ENCODE results near the gene SLC35E3.

The SLC35E3 gene

GRCh38 chr12:68781728-68782127 is 35.8 kb downstream of the SLC35E3 start:
- Mint-ChIP-seq H3K4me1 (ENCODE audit: low read depth) (no peaks in the 10 kb centered on the region), H3K27me3 (no peaks in the 10 kb centered on the region), H3K4me3 (no peak overlapping the region), H3K27ac (no peak overlapping the region), H3K9me3 (no peaks in the 10 kb centered on the region), H3K36me3 (ENCODE audit: low read depth) (no peaks in the 10 kb centered on the region)
- no peak for DNase-seq

DNA sequence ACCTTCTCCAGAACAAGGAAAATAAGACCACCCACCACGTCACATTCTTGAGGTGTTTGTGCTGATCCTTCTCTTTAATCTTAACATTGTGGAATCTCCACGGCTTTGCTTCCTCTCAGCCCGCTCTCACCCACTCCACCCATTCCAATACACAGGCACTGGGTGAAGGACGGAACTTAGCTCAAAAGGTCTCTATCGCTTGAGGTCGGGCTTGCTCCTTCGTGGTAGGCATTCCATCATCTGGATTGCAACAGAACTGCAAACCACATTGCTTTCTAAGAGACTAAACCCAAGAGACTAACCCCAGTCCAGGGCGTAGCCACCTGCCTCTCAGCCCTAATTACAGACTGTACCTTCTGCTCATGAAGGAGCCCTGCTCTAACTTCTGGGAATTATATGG is 38.0 kb downstream of the SLC35E3 start:
- H3K27me3 Mint-ChIP-seq = no peaks in the 10 kb centered on the region
- no peak overlapping the region for H3K4me3 Mint-ChIP-seq
- H3K4me1 Mint-ChIP-seq (ENCODE audit: low read depth) = no peaks in the 10 kb centered on the region
- no peak for DNase-seq
- no peaks in the 10 kb centered on the region for H3K9me3 Mint-ChIP-seq
- H3K36me3 Mint-ChIP-seq (ENCODE audit: low read depth) = no peaks in the 10 kb centered on the region
- H3K27ac Mint-ChIP-seq = no peak overlapping the region

DNA sequence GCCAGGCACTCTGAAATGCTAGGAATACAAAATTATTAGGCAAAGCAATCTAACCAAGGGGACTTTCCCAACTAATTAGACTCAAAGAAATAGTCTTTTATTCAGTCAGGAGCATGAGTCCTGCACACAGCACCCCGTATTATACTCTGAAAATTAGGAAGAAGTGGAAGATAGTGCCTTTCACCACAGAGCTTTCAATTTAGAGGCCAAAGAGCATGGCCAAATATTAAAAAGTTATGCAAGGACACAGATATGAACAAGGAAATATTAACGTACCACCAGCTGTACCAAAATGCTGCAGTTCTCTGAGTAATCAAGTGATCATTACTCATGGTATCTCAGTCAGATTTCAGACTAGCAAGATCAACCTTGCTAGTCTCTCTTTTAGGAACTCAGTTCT is 39.4 kb downstream of the SLC35E3 start:
- DNase-seq = no peak
- no peaks in the 10 kb centered on the region for H3K9me3 Mint-ChIP-seq
- no peaks in the 10 kb centered on the region for H3K36me3 Mint-ChIP-seq (ENCODE audit: low read depth)
- H3K27ac Mint-ChIP-seq = no peak overlapping the region
- H3K4me1 Mint-ChIP-seq (ENCODE audit: low read depth) = no peaks in the 10 kb centered on the region
- no peaks in the 10 kb centered on the region for H3K27me3 Mint-ChIP-seq
- no peak overlapping the region for H3K4me3 Mint-ChIP-seq

DNA sequence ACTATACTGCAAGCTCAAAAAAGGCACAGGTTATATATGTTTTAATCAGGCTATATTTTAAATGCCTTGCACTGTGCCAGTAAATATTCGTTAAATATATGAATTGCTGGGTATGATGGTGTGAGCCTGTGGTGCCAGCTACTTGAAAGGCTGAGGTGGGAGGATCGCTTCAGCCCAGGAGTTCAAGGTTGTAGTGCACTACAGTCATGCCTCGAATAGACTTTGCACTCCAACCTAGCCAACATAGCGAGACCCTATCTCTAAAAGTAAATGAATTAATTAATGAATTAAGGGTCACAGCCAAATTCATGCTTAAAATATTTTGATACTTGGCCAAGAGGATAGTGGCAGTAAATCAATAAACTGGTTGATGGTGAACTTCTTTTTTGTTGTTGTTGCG is 39.8 kb downstream of the SLC35E3 start:
- Mint-ChIP-seq H3K4me3 (no peak overlapping the region), H3K27ac (no peak overlapping the region), H3K9me3 (no peaks in the 10 kb centered on the region), H3K36me3 (ENCODE audit: low read depth) (no peaks in the 10 kb centered on the region), H3K27me3 (no peaks in the 10 kb centered on the region), H3K4me1 (ENCODE audit: low read depth) (no peaks in the 10 kb centered on the region)
- DNase-seq = no peak

- no peak overlapping the region for H3K27ac Mint-ChIP-seq
- H3K4me3 Mint-ChIP-seq = no peak overlapping the region
- DNase-seq = no peak
- no peaks in the 10 kb centered on the region for H3K4me1 Mint-ChIP-seq (ENCODE audit: low read depth)
- H3K27me3 Mint-ChIP-seq = no peaks in the 10 kb centered on the region
- H3K9me3 Mint-ChIP-seq = no peaks in the 10 kb centered on the region
- H3K36me3 Mint-ChIP-seq (ENCODE audit: low read depth) = no peaks in the 10 kb centered on the region
Observed at GRCh38 chr12:68786929-68787328, 41.0 kb downstream of the SLC35E3 start.

DNA sequence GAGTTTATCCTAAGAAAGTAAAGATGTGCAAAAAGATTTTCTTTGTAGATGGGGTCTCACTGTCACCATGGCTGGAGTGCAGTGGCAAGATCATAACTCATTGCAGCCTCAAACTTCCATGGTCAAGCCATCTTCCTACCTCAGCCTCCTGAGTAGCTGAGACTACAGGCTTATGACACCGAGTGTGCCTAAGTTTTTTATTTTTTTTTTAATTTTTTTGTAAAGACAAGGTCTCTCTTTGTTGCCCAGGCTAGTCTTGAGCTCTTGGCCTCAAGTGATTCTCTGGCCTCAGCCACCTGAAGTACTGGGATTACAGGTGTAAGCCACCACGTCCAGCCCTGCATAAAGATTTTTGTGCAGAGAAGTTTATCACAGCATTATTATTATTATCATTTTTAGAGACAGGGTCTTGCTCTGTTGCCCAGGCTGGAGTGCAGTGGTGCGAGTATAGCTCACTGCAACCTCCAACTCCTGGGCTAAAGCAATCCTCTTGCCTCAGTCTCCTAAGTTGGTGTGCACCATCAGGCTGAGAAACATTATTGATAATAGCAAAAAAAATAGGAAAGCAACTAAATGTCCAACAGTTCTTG is 42.7 kb downstream of the SLC35E3 start:
- no peaks in the 10 kb centered on the region for H3K9me3 Mint-ChIP-seq

DNA sequence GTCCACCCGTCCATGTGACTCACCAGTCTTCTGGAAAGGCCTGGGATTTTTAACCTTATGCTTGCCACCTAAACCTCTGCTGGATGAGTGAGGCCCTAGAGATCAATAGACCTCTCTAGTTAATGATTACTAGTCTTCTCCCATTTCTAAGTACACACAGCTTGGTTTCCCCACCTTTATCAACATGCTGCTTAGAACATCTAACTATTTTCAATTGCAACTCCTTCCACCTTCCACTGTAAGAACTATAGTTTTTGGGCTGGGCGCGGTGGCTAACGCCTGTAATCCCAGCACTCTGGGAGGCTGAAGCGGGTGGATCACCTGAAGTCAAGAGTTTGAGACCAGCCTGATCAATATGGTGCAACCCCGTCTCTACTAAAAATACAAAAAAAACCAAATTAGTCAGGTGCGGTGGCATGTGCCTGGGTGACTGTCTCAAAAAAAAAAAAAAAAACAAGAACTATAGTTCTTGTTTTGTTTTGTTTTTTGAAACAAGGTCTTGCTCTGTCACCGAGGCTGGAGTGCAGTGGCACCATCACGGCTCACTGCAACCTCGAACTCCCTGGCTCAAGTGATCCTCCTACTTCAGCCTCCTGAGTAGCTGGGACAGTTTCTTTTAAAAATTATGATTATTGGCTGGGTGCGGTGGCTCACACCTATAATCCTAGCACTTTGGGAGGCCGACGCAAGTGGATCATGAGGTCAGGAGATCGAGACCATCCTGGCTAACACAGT is 43.3 kb downstream of the SLC35E3 start:
- no peaks in the 10 kb centered on the region for H3K36me3 Mint-ChIP-seq (ENCODE audit: low read depth)
- H3K9me3 Mint-ChIP-seq = no peaks in the 10 kb centered on the region
- no peak overlapping the region for H3K27ac Mint-ChIP-seq
- no peaks in the 10 kb centered on the region for H3K4me1 Mint-ChIP-seq (ENCODE audit: low read depth)
- H3K4me3 Mint-ChIP-seq = no peak overlapping the region
- DNase-seq = no peak
- H3K27me3 Mint-ChIP-seq = no peaks in the 10 kb centered on the region

More for the DNA sequence above, 42.7 kb downstream of the SLC35E3 start:
- Mint-ChIP-seq H3K27me3 (no peaks in the 10 kb centered on the region), H3K4me1 (ENCODE audit: low read depth) (no peaks in the 10 kb centered on the region), H3K36me3 (ENCODE audit: low read depth) (no peaks in the 10 kb centered on the region), H3K4me3 (no peak overlapping the region), H3K27ac (no peak overlapping the region)
- DNase-seq = no peak

- no peaks in the 10 kb centered on the region for H3K27me3 Mint-ChIP-seq
- H3K4me3 Mint-ChIP-seq = no peak overlapping the region
- no peaks in the 10 kb centered on the region for H3K9me3 Mint-ChIP-seq
- DNase-seq = no peak
- no peaks in the 10 kb centered on the region for H3K36me3 Mint-ChIP-seq (ENCODE audit: low read depth)
- no peaks in the 10 kb centered on the region for H3K4me1 Mint-ChIP-seq (ENCODE audit: low read depth)
- H3K27ac Mint-ChIP-seq = no peak overlapping the region
Observed at GRCh38 chr12:68790081-68790951, 44.3 kb downstream of the SLC35E3 start.

GRCh38 chr12:68790952-68791234 is 44.9 kb downstream of the SLC35E3 start:
- no peaks in the 10 kb centered on the region for H3K27me3 Mint-ChIP-seq
- H3K27ac Mint-ChIP-seq = no peak overlapping the region
- no peak for DNase-seq

GRCh38 chr12:68791897-68792481 is 46.0 kb downstream of the SLC35E3 start:
- Mint-ChIP-seq H3K4me1 (ENCODE audit: low read depth) (no peaks in the 10 kb centered on the region), H3K36me3 (ENCODE audit: low read depth) (no peaks in the 10 kb centered on the region), H3K4me3 (no peak overlapping the region), H3K9me3 (no peaks in the 10 kb centered on the region), H3K27me3 (no peaks in the 10 kb centered on the region), H3K27ac (no peak overlapping the region)
- DNase-seq = no peak

More at GRCh38 chr12:68790952-68791234, 44.9 kb downstream of the SLC35E3 start:
- H3K36me3 Mint-ChIP-seq (ENCODE audit: low read depth) = no peaks in the 10 kb centered on the region
- no peaks in the 10 kb centered on the region for H3K4me1 Mint-ChIP-seq (ENCODE audit: low read depth)
- H3K9me3 Mint-ChIP-seq = no peaks in the 10 kb centered on the region
- H3K4me3 Mint-ChIP-seq = no peak overlapping the region

GRCh38 chr12:68792952-68793351 is 47.0 kb downstream of the SLC35E3 start:
- no peak for DNase-seq
- Mint-ChIP-seq H3K27ac (no peak overlapping the region), H3K36me3 (ENCODE audit: low read depth) (no peaks in the 10 kb centered on the region), H3K4me3 (no peak overlapping the region), H3K9me3 (no peaks in the 10 kb centered on the region), H3K27me3 (no peaks in the 10 kb centered on the region), H3K4me1 (ENCODE audit: low read depth) (no peaks in the 10 kb centered on the region)

- no peaks in the 10 kb centered on the region for H3K9me3 Mint-ChIP-seq
- no peak overlapping the region for H3K27ac Mint-ChIP-seq
- DNase-seq = no peak
- H3K27me3 Mint-ChIP-seq = no peaks in the 10 kb centered on the region
- no peaks in the 10 kb centered on the region for H3K36me3 Mint-ChIP-seq (ENCODE audit: low read depth)
- H3K4me1 Mint-ChIP-seq (ENCODE audit: low read depth) = no peaks in the 10 kb centered on the region
- H3K4me3 Mint-ChIP-seq = no peak overlapping the region
Observed at GRCh38 chr12:68793436-68793835, 47.5 kb downstream of the SLC35E3 start.

- no peaks in the 10 kb centered on the region for H3K27me3 Mint-ChIP-seq
- H3K4me3 Mint-ChIP-seq = no peak overlapping the region
- H3K9me3 Mint-ChIP-seq = no peaks in the 10 kb centered on the region
- no peaks in the 10 kb centered on the region for H3K36me3 Mint-ChIP-seq (ENCODE audit: low read depth)
- no peaks in the 10 kb centered on the region for H3K4me1 Mint-ChIP-seq (ENCODE audit: low read depth)
- no peak overlapping the region for H3K27ac Mint-ChIP-seq
- no peak for DNase-seq
Observed at GRCh38 chr12:68793975-68794652, 48.1 kb downstream of the SLC35E3 start.

- Mint-ChIP-seq H3K4me3 (no peak overlapping the region), H3K36me3 (ENCODE audit: low read depth) (no peaks in the 10 kb centered on the region), H3K27me3 (no peaks in the 10 kb centered on the region), H3K27ac (no peak overlapping the region), H3K4me1 (ENCODE audit: low read depth) (no peaks in the 10 kb centered on the region), H3K9me3 (no peaks in the 10 kb centered on the region)
- no peak for DNase-seq
Observed at GRCh38 chr12:68794653-68795251, 48.8 kb downstream of the SLC35E3 start.
